Mammary epithelial cell (primary cell): ENCODE data around the gene TYRP1.

Experiments
- EZH2 ChIP-seq: IDR thresholded peaks from 2 replicates; pipeline ENCODE4 v1.6.1; 2012; ENCODE audit warnings: low read length, inconsistent platforms, borderline replicate concordance
- TF ChIP-seq, protein P1 (sequence below), 2 donors: IDR thresholded peaks in 1 of 2; conservative IDR thresholded peaks in 1 of 2; 2 replicates each; pipeline ENCODE4 v1.5.1; 2011 to 2012; ENCODE audit warnings: inconsistent platforms in 2 of 2, low read length in 2 of 2, mild to moderate bottlenecking in 2 of 2, control low read depth in 1 of 2, low read depth in 1 of 2; ENCODE audit not compliant: insufficient read depth in 1 of 2; ENCODE audit errors: extremely low read depth in 1 of 2

DNA sequence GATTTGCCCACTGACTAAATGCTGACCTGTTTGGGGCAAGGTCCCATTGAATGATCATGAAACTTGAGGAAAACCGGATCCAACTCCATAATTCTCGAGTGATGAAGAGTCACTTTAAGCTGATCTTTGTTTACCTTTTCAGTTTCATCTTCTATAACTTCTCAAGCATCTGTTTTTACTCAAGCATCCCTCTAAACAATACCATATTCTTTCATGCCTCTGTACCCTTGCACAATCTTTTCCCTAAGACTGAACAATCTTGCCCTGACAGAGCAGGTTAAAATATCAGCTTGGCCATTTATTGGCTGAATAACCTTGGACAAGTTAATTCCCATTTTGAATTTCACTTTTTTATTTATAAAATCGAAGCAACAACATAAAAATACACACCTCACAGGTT lies 39.8 kb downstream of the TYRP1 start:
- TF ChIP-seq, protein P1, sequence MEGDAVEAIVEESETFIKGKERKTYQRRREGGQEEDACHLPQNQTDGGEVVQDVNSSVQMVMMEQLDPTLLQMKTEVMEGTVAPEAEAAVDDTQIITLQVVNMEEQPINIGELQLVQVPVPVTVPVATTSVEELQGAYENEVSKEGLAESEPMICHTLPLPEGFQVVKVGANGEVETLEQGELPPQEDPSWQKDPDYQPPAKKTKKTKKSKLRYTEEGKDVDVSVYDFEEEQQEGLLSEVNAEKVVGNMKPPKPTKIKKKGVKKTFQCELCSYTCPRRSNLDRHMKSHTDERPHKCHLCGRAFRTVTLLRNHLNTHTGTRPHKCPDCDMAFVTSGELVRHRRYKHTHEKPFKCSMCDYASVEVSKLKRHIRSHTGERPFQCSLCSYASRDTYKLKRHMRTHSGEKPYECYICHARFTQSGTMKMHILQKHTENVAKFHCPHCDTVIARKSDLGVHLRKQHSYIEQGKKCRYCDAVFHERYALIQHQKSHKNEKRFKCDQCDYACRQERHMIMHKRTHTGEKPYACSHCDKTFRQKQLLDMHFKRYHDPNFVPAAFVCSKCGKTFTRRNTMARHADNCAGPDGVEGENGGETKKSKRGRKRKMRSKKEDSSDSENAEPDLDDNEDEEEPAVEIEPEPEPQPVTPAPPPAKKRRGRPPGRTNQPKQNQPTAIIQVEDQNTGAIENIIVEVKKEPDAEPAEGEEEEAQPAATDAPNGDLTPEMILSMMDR (conservative IDR thresholded peaks at IDR 0.05 in 1 of 2, IDR thresholded peaks at IDR 0.05 in 1 of 2; ENCODE audit: extremely low read depth in 1 of 2, insufficient read depth in 1 of 2, low read depth in 1 of 2, low read length in 2 of 2) = no peak
- TF ChIP-seq EZH2 = no peak
